Adrenal gland (tissue), 12 donors: ENCODE data around the gene SSC5D. TPM values are rescaled to one million over a fixed set of nuclear protein-coding genes. Genes with fewer than 3 reads are reported as not detected.

Source experiments
- DNase-seq, 7 donors: peaks; one replicate each; pipeline ENCODE4 v3.0.0-alpha.2; 2019 to 2020
- H3K27ac ChIP-seq, 5 donors: fragments of 200-600 bp; sonication (generic) in 4 of 5; 1 replicate in 3 of 5; 2 replicates in 2 of 5; pipeline versions ENCODE4 v1.5.1 to v1.8.0; 2016 to 2020; ENCODE audit warnings: mild to moderate bottlenecking in 1 of 5
- H3K27me3 ChIP-seq: fragments of 200-600 bp; 2 replicates; pipeline ENCODE4 v1.8.0; 2021
- H3K36me3 ChIP-seq, 2 donors: fragments of 200-600 bp; replicated peaks in 1 of 2; 1 replicate in 1 of 2; 2 replicates in 1 of 2; pipeline versions ENCODE4 v1.5.1 to v1.8.0; 2018 to 2022
- H3K4me1 ChIP-seq, 2 donors: fragments of 200-600 bp; replicated peaks in 1 of 2; 1 replicate in 1 of 2; 2 replicates in 1 of 2; pipeline versions ENCODE4 v1.5.1 to v1.8.0; 2018 to 2021
- H3K4me3 ChIP-seq, 4 donors: fragments of 200-600 bp; sonication (generic) in 3 of 4; one replicate each; pipeline ENCODE4 v1.5.1; 2016 to 2018
- H3K9me3 ChIP-seq, 3 donors: fragments of 200-600 bp; sonication (generic) in 1 of 3; replicated peaks in 1 of 3; 1 replicate in 2 of 3; 2 replicates in 1 of 3; pipeline versions ENCODE4 v1.5.1 to v1.8.0; 2016 to 2021
- POLR2A ChIP-seq, 2 donors: fragments of 450-650 bp; IDR thresholded peaks; one replicate each; pipeline ENCODE4 v1.6.1; 2017; ENCODE audit warnings: antibody characterized with exemption in 2 of 2, mild to moderate bottlenecking in 2 of 2, moderate library complexity in 1 of 2
- WGBS, 4 donors: extraction: QIAGEN DNeasy Blood & Tissue Kit in 2 of 4; methylation state at CpG; one replicate each; pipeline versions ENCODE4 v1.1.5 to v1.1.7; 2013 to 2017; 5-methylcytosine and 5-hydroxymethylcytosine counted together
- intact Hi-C, 2 donors: fragments of 100-400 bp; cut with DNase I; formaldehyde crosslinking; loops; one replicate each; pipeline versions ENCODE4 v1.14.1 to v1.15.0; 2022 to 2023
- polyA plus RNA-seq, 3 donors: library from polyadenylated mRNA; stranded (reverse); fragments of 200-250 nt in 2 of 3; fragments of 350-450 nt in 1 of 3; fragmentation: Illumina TruSeq in 1 of 3; extraction: RNeasy Lipid Tissue Mini Kit (QIAGEN cat#74804) in 1 of 3; gene quantifications; one replicate each; pipeline ENCODE4 v1.2.3, GENCODE V29; 2013 to 2014
- total RNA-seq, 9 donors: library from RNA; depleted of rRNA in 4 of 9; stranded (reverse); fragments of >200 nt in 4 of 9; fragments of 120-200 nt in 1 of 9; fragmentation: NEBNext Ultra II Directional in 1 of 9; extraction: Animal tissue kit (Norgen Biotek cat#: 25700) in 1 of 9; gene quantifications; one replicate each; pipeline versions ENCODE4 v1.1.0 to v1.2.4, GENCODE V29; 2013 to 2023
- TF ChIP-seq, protein P1 (sequence below), 6 experiments: fragments of 450-650 bp in 4 of 6; fragments of 200-600 bp in 2 of 6; sonication (generic) in 1 of 6; IDR thresholded peaks; 1 replicate in 5 of 6; 2 replicates in 1 of 6; pipeline versions ENCODE4 v1.5.1 to v1.8.0; 2016 to 2021; ENCODE audit warnings: antibody characterized with exemption in 6 of 6, mild to moderate bottlenecking in 2 of 6, moderate library complexity in 1 of 6
- donor health status: healthy with polysubstance abuse.
- donor health status: Bipolar disorder and iron deficiency.
- donor health status: DM: yes; HTN: yes; CAD: no.
- donor health status: DM: no; HTN: no; CAD: no.
- donor health status: DM: no; HTN: no; CAD: no.
- donor health status: DM: yes; HTN: yes; CAD: no.

Gene SSC5D
- total and polyA plus RNA-seq, 12 donors = 0.33 to 10.0 (median 4.4) TPM

DNA sequence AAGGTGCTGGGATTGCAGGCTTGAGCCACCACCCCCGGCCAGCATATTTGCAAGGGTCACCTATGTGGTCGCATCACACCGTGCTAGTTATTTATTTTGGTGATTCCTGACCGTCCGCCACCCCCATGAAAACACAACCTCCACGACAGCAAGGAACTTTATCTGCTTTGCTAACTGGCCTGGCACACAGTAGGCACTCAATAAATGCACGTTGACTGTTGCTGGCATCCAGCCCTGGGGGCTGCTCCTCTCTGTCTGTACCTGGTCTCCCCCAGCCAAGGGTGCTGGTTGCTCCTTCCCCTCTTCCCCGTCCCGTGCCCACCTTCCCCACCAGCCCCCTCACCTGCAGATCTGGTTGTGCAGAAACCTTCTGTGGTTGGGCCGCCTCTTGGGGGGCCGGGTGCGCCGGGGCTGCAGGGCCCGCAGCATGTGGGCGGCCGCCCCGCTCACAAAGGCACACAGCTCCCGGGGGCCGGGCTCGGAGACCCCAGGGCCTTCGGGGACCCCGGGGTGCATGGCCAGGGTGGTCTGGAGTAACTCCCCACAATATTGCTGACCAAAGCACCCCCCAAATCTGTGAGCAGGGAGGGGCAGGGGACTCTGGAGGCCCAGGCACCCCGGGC is 24.1 kb upstream of the SSC5D start:
- no peaks in the 10 kb centered on the region for H3K9me3 ChIP-seq
- no peaks in the 10 kb centered on the region for H3K36me3 ChIP-seq
- H3K27me3 ChIP-seq = no peaks in the 10 kb centered on the region
- no peak overlapping the region for H3K4me3 ChIP-seq
- H3K4me1 ChIP-seq = peaks cover 10 to 19% of the 10 kb centered on the region in 2 donors
- intact Hi-C loops = loop anchor here in 1 of 2 donors (5.0 kb wide), 1 partner anchor 38 kb away; no protein-coding TSS in a partner anchor
- TF ChIP-seq, protein P1, sequence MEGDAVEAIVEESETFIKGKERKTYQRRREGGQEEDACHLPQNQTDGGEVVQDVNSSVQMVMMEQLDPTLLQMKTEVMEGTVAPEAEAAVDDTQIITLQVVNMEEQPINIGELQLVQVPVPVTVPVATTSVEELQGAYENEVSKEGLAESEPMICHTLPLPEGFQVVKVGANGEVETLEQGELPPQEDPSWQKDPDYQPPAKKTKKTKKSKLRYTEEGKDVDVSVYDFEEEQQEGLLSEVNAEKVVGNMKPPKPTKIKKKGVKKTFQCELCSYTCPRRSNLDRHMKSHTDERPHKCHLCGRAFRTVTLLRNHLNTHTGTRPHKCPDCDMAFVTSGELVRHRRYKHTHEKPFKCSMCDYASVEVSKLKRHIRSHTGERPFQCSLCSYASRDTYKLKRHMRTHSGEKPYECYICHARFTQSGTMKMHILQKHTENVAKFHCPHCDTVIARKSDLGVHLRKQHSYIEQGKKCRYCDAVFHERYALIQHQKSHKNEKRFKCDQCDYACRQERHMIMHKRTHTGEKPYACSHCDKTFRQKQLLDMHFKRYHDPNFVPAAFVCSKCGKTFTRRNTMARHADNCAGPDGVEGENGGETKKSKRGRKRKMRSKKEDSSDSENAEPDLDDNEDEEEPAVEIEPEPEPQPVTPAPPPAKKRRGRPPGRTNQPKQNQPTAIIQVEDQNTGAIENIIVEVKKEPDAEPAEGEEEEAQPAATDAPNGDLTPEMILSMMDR (IDR thresholded peaks at IDR 0.05) = no peak
- no peak for TF ChIP-seq POLR2A (IDR thresholded peaks at IDR 0.05)
- peak in 1 of 7 donors; percentile 25 for DNase-seq
- 65 to 74% (median 72%) methylated on average over 9 to 23 of the region's 23 CpGs for WGBS, 4 donors
- no peak overlapping the region for H3K27ac ChIP-seq

DNA sequence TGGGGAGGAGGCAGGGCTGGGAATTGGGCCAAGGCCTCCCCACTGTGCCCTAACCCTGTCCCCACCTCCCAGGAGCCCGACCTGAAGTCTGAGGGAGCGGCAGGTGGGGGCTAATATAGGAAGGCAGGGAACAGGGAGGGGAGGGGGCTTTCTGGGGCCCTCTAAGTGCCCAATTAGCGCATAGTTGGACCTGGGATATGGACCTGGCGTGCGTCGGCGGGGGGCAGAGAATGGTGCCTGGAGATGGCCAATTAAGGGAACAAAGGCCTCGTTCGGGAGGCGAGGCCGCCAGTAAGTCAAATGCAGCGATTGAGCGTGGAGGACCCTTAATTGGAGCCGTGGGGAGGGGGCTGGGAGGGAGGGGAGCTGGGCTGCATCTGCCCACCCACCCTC is 23.6 kb upstream of the SSC5D start, which contains the start of gene C19orf85:
C19orf85 (minus strand) TSS at position 90 of the 393 bp plus-strand sequence. CDS start 197 bp downstream, outside the sequence.
- WGBS, 4 donors = 69 to 76% (median 72%) methylated on average over 14 of the region's 14 CpGs
- Histone ChIP-seq H3K36me3 (no peaks in the 10 kb centered on the region), H3K4me3 (no peak within 1 kb of the TSS)

DNA sequence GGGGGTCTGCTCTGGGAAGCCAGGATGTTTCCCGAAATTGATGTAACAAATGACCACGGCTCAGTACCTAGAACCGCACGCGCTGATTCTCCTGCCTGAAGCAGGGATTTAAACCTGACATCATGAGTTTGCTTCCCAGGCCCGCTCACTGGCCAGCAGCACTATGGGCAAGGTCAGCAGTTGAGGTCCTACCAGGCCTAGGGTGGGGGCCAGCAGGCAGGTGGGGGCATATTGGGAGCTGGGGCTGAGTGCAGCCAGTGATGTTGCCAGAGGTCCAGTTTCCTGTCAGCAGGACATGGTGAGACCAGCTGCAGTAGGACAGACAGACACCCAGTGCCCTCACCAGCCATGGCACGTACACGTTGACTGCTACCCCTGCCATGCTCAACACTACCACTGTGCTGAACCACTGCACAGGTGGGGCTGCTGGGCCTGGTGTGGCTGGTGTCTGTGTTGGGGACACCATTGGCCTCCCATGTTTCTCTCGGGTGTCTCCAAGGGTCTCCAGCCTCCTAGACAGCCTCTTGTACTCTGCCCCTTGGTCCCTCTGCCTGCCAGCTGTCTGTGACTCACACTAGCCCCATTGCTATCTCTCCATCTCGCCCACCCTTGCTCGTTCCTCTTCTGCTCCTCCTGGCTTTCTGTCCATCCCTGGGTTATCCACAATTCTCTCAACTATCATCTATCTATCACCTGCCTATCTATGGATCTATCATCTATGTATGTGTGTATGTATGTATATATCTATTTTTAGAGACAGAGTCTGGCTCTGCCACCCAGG is 22.6 kb upstream of the SSC5D start:
- TF ChIP-seq POLR2A (IDR thresholded peaks at IDR 0.05) = no peak
- TF ChIP-seq, protein P1 (IDR thresholded peaks at IDR 0.05) = no peak
- Histone ChIP-seq H3K27ac (no peak overlapping the region), H3K4me3 (no peak overlapping the region), H3K36me3 (no peaks in the 10 kb centered on the region), H3K9me3 (no peaks in the 10 kb centered on the region), H3K27me3 (no peaks in the 10 kb centered on the region), H3K4me1 (peaks cover 7 to 15% of the 10 kb centered on the region in 2 donors)
- intact Hi-C loops = loop anchor here in 1 of 2 donors (2.0 kb wide), 1 partner anchor 37 kb away; no protein-coding TSS in a partner anchor
- no peak for DNase-seq
- 67 to 89% (median 82%) methylated on average over 6 to 11 of the region's 11 CpGs for WGBS, 4 donors

More for the DNA sequence above, 23.6 kb upstream of the SSC5D start, which contains the start of gene C19orf85:
- no peaks in the 10 kb centered on the region for H3K27me3 ChIP-seq
- no peak within 1 kb of the TSS for H3K27ac ChIP-seq
- TF ChIP-seq POLR2A (IDR thresholded peaks at IDR 0.05) = no peak
- TF ChIP-seq, protein P1 (IDR thresholded peaks at IDR 0.05) = no peak
- H3K4me1 ChIP-seq = peaks cover 10 to 19% of the 10 kb centered on the region in 2 donors
- peak in 1 of 7 donors; percentile 21 for DNase-seq
- no peaks in the 10 kb centered on the region for H3K9me3 ChIP-seq
- intact Hi-C loops = loop anchor here in 1 of 2 donors (5.0 kb wide), 1 partner anchor 38 kb away; no protein-coding TSS in a partner anchor

DNA sequence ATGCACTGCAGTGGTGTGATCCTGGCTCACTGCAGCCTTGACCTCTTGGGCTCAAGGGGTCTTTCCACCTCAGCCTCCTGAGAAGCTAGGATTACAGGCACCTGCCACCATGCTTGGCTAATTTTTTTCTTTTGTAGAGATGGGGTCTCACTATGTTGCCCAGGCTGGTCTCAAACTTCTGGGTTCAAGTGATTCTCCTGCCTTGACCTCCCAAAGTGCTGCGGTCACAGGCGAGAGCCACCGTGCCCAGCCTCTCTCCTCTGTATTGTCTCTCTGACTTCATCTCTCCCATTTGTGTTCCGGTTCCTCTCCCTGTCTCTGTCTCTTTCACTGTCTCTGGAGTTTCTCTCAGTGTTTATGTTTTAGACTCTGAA is 22.0 kb upstream of the SSC5D start:
- no peaks in the 10 kb centered on the region for H3K36me3 ChIP-seq
- H3K4me3 ChIP-seq = no peak overlapping the region
- DNase-seq = no peak
- H3K27ac ChIP-seq = no peak overlapping the region
- peaks cover 1 to 13% of the 10 kb centered on the region in 2 donors for H3K4me1 ChIP-seq
- H3K27me3 ChIP-seq = no peaks in the 10 kb centered on the region
- H3K9me3 ChIP-seq = no peaks in the 10 kb centered on the region
- WGBS, 4 donors = 86 to 93% (median 91%) methylated on average over 4 of the region's 4 CpGs
- intact Hi-C loops = loop anchor here in 1 of 2 donors (2.0 kb wide), 1 partner anchor 37 kb away; no protein-coding TSS in a partner anchor
- TF ChIP-seq, protein P1 (IDR thresholded peaks at IDR 0.05) = no peak
- no peak for TF ChIP-seq POLR2A (IDR thresholded peaks at IDR 0.05)
